GM12801 (cell line): ENCODE measurements around the gene ESPN.

Experiments used
- TF ChIP-seq, protein P1 (sequence below): IDR thresholded peaks from one replicate; pipeline ENCODE4 v1.5.1; 2011; ENCODE audit warnings: control low read depth; ENCODE audit not compliant: insufficient read length; ENCODE audit errors: extremely low read depth

ESPN gene

DNA sequence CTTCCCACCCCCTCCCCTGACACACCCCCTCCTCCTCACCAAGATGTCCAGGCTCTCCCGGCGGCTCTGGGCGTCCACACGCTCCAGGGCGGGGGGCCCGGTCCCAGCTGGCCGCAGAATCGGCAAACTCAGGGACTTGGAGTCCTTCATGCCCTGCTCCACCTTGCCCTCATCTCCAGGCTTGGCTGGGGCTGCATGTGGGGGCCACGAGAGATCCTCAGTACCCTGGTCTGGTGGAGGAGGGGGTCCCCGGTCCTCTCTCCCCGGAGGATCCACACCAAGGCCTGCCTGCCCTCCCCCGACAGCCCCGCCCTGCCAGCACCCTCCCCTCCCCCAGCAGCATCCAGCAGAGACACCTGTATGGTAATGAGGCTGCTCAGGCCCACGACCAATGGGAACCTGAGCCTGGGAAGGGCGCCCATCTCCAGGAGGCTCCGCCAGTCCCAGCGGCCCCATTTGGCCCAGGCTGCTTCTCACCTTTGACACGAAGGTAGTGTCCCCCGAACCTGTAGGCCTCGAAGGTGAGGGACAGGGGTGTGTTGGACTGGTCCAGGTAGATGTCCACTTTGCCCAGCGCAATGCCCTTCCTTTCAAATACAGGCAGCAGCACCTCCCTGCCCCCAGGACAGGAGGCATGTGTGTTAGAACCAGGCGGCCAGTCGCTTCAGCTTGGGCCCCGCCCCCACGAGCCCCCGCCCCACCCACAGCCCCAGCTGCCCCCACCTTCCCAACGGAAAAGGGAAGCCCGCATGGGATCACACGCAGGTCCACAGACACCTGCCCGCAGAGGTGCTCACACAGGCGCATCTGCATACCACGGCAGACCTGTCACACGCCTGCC is 49.6 kb downstream of the ESPN start:
- TF ChIP-seq, protein P1, sequence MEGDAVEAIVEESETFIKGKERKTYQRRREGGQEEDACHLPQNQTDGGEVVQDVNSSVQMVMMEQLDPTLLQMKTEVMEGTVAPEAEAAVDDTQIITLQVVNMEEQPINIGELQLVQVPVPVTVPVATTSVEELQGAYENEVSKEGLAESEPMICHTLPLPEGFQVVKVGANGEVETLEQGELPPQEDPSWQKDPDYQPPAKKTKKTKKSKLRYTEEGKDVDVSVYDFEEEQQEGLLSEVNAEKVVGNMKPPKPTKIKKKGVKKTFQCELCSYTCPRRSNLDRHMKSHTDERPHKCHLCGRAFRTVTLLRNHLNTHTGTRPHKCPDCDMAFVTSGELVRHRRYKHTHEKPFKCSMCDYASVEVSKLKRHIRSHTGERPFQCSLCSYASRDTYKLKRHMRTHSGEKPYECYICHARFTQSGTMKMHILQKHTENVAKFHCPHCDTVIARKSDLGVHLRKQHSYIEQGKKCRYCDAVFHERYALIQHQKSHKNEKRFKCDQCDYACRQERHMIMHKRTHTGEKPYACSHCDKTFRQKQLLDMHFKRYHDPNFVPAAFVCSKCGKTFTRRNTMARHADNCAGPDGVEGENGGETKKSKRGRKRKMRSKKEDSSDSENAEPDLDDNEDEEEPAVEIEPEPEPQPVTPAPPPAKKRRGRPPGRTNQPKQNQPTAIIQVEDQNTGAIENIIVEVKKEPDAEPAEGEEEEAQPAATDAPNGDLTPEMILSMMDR, result no peak

DNA sequence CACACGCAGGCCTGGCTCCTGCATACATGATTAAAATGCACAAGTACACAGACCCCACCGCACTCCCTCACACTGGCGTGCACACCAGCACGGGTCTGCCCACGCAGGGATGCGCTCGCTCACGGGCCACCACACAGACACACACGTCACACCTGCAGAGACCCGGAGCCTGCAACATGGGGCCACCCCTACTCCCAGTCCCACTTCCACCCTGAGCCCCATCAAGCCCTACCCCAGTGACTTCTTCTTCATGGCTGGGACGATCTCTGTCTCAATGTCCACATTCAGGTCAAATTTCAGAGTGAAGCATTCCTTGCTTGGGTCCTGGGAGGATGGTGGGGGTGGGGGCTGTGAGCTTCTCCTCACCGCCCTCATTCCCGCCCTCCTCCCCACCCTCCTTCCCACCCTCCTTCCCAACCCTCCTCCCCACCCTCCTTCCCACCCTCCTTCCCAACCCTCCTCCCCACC is 50.3 kb downstream of the ESPN start:
- TF ChIP-seq, protein P1, result no peak

DNA sequence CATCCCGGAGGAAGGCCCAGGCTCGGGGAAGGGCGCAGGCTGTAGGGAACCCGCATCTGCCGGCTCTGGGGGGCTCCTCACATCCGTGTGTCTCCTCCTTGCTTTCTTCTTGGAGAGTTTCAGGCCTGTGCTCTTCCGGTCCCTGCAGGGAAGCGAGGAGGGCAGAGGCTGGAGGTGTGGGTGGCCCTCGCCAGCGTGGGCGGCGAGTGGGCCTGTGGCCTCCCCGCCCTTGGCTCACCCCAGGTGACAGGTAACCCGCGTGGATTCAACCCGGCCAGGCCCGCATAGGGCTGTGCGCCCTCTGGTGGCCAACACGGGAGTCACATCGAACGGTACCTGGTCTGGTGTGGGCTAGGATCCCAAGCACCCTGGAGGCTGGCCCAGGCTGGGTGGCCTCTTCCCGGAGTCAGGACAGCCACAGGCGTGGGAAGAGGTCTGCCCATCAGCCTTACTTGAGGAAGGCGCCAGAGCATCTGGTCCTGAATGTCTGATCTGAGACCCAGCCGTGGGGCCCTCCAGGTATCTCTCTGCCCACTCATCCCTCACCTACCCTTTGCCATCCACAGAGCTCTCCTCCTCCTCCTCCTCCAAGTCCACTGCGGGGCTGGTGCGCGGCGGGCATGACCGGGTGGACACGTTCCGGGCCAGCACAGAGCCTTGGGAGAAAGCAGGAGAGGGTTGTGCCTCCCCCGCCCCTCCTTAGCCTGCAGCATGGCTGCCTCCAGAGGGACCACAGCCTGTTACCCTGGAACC is 51.0 kb downstream of the ESPN start:
- TF ChIP-seq, protein P1, result no peak

DNA sequence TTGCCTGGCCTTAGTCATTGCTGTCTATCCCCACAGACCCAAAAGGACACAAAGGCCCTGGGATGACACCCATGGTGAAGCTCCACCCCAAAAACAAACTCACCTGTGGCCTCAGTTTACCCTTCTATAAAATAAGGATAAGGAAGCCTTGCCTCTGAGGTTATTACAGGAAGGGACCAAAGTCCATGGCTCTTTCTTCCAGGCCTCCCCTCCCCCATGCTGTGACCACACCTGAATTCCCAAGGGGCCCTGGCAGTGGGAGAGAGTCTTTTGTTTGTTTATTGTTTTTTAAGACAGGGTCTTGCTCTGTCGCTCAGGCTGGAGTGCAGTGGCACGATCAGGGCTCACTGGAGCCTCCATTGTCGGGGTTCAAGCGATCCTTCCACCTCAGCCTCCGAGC is 51.9 kb downstream of the ESPN start:
- TF ChIP-seq, protein P1, result no peak

DNA sequence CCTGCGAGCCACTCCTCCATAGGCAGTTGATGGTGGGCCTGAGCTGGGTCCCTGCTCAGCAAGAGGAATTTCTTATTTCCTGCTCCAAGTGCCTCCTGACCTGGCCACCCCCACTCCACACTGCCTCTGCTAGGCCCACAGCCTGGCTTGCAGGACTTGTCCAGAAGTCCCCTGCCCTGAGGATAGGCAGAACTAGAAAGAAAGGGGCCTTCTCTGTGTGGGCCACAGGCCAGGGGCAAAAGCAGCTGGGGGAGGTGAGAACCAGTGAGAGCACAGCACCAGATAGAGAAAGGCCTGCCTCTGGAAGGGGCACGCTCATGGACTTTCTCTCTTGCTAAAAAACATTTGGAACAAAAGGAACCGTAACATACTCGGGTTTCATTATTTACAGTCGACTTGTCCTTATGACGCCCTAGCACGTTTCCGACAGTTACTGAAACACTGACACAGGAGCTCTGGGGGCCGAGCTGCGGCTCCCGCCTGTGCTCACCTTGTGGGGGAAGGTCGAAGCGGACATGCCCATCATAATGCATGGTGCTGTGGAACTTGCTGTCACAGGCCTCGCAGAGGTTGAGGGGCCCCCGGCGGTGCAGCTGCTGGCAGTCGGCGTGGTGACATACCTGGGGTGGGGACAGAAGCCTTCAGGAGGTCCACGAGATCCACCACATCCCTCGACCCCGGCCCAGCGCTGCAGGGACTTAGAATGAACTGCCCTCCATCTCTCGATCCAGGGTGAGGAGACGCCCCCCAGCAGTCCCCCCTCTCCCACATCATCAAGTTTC is 52.7 kb downstream of the ESPN start:
- TF ChIP-seq, protein P1, result no peak

DNA sequence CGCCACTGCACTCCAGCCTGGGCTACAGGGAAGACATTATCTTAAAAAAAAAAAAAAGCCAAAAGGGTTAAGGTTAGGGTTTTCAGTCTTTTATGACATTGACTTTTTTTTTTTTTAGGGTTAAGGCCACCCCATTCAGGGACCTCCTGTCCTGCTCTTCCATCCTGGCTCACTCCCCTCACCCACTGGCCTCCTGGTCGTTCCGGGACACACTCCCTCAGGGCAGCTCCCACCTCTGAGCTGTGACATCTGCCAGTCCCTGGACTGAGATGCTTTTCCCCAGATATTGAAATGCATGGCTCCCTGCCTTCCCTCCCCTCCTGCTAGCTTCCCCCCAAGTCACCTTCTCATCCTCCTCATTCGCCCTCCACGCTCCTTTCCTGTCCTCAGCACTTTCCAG is 57.2 kb downstream of the ESPN start:
- TF ChIP-seq, protein P1, result no peak

DNA sequence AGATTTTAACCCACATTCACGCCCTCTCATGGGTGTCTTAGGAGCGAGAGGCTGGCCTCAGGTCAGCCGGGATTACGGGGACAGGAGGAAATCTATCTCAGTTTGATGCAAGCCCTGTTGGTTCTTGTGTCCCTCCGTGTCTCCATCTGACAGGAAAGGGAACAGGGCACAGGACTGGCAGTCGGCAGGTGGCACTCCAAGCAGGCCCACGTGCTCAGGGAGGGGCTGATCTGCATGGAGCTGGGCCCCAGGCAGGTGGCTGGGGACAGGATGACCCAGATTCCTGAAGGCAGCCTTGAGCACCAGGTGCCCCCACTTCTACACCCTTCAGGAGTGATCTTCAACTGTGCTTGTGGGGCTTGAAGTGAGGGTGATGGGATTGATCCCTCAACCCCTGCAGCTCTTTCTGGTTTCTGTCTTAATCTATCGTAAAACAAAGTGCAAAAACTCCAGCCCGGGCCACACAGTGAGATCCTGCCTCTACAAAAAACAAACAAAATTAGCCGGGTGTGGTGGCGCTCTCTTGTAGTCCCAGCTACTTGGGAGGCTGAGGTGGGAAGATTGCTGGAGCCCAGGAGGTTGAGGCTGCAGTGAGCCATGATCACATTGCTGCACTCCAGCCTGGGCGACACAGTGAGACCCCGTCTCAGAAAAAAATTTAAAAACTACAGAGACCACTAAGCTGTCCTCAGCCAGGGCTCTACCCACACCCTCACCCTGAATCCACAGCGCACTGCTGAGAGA is 58.6 kb downstream of the ESPN start:
- TF ChIP-seq, protein P1, result no peak
